GM18519 (cell line): ENCODE results near the gene SHROOM1.

Experiments used
- ATAC-seq: cut with Tn5 transposase; IDR thresholded peaks from one replicate; pipeline ENCODE4 v1.9.1; 2021; ENCODE audit warnings: mild to moderate bottlenecking, moderate library complexity; ENCODE audit not compliant: unreplicated experiment, low FRiP score

Gene SHROOM1

GRCh38 chr5:132853323-132853722, 22.9 kb upstream of the SHROOM1 start:
- ATAC-seq = no peak

DNA sequence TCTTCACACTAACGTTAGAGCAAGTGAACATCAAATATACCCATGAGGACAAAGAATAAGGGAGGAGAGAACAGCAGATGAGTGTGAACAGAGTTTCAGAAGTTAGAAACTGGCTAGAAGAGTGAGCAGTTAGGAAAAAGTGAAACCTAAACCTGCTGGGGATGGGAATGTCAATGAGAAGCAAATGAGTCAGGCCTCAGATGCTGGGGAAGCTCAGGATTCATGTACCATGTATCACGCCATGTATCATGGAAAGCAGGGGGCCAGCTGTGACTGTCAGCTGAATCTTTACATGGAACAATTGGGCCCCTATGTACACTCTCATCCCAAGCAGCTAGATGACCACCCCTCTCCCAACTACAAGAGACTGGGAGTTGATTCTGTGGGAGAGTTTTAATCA, 19.6 kb upstream of the SHROOM1 start:
- no peak for ATAC-seq

DNA sequence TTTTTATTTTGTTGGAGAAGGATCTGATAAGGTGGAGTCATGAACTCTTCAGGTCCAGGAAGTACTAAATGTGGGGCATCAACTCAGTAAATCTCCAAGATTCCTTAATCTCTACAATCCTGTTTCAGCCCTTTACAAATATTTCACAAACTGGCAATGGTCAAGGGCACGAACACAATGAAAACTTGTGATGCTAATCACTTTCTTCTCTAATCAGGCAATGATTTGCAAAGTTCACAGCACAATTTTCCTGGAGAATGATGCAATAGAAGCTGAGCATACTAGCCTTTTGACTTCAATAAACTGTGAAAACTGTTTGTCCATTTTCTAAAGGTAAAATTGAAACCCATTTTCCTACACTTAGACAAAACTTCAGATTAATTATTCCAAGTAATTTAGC, 18.9 kb upstream of the SHROOM1 start:
- ATAC-seq = no peak

GRCh38 chr5:132848270-132848669, 17.8 kb upstream of the SHROOM1 start:
- no peak for ATAC-seq

GRCh38 chr5:132841305-132841704, 10.9 kb upstream of the SHROOM1 start:
- ATAC-seq = no peak

- no peak for ATAC-seq
These were observed 10.4 kb upstream of the SHROOM1 start for GRCh38 chr5:132840896-132841295.

- no peak for ATAC-seq
These were observed 9.9 kb upstream of the SHROOM1 start for GRCh38 chr5:132840313-132840712.

DNA sequence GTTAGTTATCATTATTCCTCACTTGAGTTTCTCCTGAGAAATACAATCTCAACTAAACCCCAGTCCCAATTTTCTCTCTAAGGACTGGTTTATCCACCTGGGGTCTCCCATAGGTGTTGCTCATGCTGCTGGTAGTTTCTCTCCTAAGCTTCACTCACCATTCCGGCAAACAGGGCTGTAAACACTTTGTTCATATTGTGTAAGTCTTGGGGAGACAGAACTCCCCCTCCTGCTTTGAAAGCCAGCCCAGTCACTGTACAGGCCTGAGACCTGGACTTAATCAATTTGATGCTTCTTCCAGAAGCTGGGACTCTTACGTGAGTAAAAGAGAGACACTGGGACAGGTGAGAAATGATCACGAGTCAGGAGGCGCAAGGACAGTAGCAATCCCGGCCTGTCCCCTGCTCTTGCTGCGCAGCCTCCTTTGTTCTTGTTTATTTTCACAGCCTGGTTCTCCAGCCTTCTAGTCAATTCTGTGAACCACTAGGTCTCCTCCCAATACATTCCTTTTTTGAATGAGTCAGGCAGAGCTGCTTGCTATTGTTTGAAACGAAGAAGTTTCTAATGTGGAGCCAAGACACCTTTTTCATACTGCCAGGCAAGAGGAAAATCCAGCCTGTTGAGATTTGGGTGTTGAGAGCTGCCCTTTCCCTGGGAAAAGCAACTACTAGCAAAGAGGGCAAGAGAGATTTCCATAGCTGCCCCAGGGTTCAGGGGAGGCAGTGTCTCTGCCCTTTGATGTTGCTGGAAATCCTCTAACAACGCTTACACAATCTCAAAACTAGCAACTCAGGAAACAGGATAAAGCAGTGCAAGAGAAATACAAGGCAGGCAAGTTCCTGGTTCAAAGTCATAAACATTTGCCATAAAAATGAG, 9.2 kb upstream of the SHROOM1 start:
- no peak for ATAC-seq

GRCh38 chr5:132838516-132839282, 8.3 kb upstream of the SHROOM1 start:
- no peak for ATAC-seq

GRCh38 chr5:132837868-132838267, 7.4 kb upstream of the SHROOM1 start:
- ATAC-seq = no peak

DNA sequence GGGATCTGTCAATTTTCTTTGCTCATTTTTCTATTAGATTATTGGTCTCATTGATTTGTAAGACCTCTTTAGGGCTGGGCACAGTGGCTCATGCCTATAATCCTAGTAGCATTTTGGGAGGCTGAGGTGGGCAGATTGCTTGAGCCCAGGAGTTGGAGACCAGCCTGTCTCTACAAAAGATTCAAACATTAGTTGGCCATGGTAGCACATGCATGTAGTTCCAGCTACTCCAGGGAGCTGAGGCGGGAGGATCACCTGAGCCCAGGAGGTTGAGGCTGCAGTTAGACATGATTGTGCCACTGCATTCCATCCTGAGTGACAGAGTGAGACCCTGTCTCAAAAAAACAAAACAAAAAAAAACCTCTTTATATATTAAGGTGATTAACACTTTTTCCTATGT, 6.4 kb upstream of the SHROOM1 start:
- no peak for ATAC-seq

DNA sequence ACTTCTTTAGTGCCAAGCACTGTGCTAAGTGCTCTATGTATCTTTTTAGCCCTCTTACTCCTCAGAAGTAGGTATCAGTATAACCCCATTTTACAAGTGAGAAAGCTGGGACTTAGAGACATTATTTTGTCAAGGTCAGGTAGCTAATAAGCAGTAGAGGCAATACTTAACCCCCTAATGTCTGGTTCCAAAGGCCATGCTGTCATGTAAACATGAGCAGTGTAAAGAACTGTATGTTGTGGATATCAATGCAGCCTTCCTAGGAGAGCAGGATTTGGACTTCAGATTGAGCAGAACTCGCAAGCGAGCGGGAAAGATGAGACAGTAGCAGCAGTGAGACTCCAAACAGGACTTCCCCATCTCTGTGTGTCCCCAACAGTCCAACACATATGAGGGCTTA, 3.6 kb upstream of the SHROOM1 start:
- no peak for ATAC-seq

DNA sequence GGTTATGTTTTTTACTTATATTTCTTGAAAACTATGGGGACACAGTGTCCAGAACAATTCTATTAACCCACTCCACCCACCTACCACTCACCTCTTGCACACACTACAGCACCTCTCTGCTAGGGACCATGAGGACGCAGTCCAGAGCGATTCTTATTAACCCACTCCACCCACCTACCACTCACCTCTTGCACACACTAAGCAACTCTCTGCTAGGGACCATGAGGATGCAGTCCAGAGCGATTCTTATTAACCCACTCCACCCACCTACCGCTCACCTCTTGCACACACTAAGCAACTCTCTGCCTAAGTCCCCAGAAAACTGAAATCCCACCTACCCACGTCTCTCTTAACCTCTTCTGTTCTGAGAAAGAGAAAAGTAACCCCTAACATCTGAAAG, 2.2 kb upstream of the SHROOM1 start:
- ATAC-seq = no peak

- no peak for ATAC-seq
These were observed 831 bp upstream of the SHROOM1 start for GRCh38 chr5:132831095-132831860.

DNA sequence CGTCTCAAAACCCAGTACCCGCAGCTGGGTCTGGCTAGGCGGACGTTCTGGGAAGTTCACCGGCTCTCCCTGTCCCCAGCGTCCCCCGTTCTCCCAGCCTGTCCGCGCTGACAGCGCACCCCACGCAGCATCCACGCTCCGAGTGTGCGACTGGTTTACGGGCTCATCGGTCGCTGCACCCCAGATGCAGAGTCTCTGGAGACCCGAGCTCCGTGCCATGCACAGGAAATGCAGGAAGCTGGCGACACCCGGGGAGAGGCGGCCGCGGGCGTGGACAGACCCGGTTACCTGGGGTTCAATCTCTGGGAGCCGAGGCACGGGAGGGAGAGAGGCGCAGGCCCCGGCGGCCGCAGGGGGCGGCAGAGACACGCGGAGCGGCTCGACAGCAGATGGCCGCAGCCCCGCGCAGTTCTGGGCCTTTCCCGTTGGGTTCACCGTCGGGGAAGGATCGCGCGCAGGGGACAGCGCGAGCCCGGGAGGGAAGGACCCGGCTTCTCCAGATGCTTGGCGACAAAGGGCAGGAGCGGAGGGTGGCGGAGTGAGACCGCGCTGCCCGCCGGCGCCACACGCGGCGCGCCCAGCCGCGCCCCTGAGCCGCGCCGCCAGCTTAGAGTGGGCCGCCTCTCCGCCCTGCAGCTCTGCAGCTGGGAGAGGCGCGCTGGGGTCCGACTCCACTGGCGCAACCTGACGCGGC, 558 bp downstream of the SHROOM1 start:
- peak; percentile 61 for ATAC-seq

DNA sequence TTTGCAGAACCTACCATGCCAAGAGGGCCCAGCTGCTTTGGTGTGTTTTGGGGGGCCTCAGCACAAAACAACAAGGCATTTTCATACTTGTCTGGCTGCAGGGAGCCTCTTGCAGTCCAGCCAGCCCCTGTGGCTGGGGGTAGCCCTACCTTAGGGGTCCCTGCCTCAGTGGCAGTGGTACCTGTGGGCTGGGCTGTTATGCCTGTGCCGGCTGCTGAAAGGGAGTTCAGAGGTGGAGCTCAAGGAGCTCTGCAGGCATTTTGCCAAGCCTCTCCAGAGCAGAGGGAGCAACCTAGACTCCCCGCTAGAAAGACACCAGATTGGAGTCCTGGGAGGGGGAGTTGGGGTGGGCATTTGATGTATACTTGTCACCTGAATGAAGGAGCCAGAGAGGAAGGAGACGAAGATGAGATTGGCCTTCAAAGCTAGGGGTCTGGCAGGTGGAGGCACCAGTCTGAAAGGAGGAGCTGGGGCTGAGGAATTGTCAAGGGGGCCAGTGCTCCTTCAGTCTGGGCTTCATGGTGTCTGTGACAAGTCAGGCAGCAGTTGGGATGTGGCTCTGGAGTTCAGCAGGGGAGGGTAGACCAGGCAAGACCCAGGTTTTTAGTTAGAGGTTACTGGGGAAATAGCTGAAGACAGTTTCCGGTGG, 1.5 kb downstream of the SHROOM1 start:
- no peak for ATAC-seq

DNA sequence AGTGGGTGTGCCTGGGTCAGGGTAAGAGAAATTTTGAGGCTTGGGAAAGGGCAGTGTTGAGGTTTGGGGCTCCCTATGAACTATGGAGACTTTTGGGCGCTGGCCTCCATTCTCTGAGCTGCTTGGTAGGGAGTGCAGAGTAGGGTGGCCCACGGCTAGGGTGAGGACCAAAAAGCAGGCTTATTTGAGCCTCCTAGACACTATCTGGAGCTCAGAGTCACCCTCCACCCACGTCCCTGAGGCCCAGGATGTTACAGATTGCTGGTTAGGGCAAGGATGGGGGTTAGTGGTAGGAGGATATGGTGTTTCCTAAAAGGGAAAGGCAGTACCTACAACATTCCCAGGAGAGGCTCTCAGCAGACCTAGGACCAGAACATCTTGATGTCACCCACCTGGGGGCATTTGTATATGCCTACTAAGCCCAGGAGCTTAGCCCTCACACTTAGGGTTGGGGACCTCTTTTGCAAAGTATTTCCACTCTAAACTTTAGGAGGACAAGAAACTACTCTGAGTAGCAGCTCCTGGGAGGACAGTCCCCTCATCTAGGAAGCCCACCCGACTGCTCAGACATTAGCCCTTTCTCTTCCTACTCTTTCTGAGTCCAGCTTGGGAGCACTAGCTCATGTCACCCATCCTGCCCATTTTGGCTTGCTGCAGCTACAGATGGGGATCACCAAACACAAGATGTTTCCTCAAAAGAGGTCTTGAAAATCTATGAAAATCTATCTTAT, 2.3 kb downstream of the SHROOM1 start:
- no peak for ATAC-seq

- ATAC-seq = no peak
These were observed 3.9 kb downstream of the SHROOM1 start for GRCh38 chr5:132826424-132827082.
